NT2/D1 (cell line): ENCODE data around the gene NBEAL1.
"Not testable (repeated sequence)": the region's sequence is repeated elsewhere in the genome, so short reads cannot be mapped to it uniquely, and the experiment has no call there.

Experiments
- DNase-seq: peaks from one replicate; pipeline ENCODE4 v3.0.0-alpha.2; 2011; ENCODE audit warnings: low read depth, low spot score
- H3K27me3 ChIP-seq: 2 replicates; pipeline ENCODE4 v1.6.0; 2011; ENCODE audit warnings: mild to moderate bottlenecking; ENCODE audit not compliant: insufficient read length, insufficient read depth
- H3K36me3 ChIP-seq: 2 replicates; pipeline ENCODE4 v1.6.1; 2011; ENCODE audit warnings: mild to moderate bottlenecking, low read length, mixed read lengths; ENCODE audit not compliant: insufficient read depth, insufficient read length
- H3K4me1 ChIP-seq: 2 replicates; pipeline ENCODE4 v1.5.1; 2011; ENCODE audit not compliant: insufficient read depth, insufficient read length
- H3K4me3 ChIP-seq: 2 replicates; pipeline ENCODE4 v1.5.1; 2011; ENCODE audit warnings: low read depth; ENCODE audit not compliant: insufficient read length
- H3K9ac ChIP-seq: 2 replicates; pipeline ENCODE4 v1.6.0; 2011; ENCODE audit warnings: low read depth; ENCODE audit not compliant: insufficient read length
- H3K9me3 ChIP-seq: 2 replicates; pipeline ENCODE4 v1.5.1; 2011; ENCODE audit warnings: mild to moderate bottlenecking, low read length; ENCODE audit not compliant: insufficient read depth
- SUZ12 ChIP-seq: IDR thresholded peaks from 2 replicates; pipeline ENCODE4 v1.6.1; 2011; ENCODE audit not compliant: insufficient read length, insufficient read depth; ENCODE audit errors: extremely low read depth
- YY1 ChIP-seq: IDR thresholded peaks from 2 replicates; pipeline ENCODE4 v1.6.1; 2011; ENCODE audit not compliant: insufficient read length, insufficient read depth
- ZNF274 ChIP-seq: IDR thresholded peaks from 2 replicates; pipeline ENCODE4 v1.6.1; 2011; ENCODE audit warnings: mild to moderate bottlenecking, low read depth, low read length

Gene NBEAL1

DNA sequence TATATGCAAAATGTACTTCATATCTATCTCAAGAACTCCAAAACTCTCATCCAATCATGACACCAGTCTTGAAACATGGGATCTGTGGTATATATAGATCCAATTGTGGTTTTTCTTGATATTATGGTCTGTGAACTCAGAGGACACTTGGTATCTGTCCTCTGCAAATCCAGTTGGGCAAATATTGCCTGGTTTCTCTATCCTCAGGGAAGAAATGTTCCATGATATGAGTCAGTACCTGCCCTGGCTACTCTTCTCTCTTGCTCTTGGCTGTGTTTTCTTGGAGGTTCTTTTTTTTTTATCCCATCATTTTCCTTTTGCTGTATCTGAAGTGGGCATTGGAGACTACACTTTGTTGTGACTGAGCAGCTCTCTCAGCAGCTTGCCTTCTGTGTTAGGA lies 10.9 kb downstream of the NBEAL1 start:
- TF ChIP-seq YY1 (no peak), ZNF274 (no peak), SUZ12 (no peak)
- Histone ChIP-seq H3K4me1 (no peaks in the 10 kb centered on the region), H3K27me3 (no peaks in the 10 kb centered on the region), H3K4me3 (no peak overlapping the region), H3K9me3 (no peaks in the 10 kb centered on the region), H3K36me3 (peaks cover under 1% of the 10 kb centered on the region), H3K9ac (no peak overlapping the region)
- DNase-seq, result no peak

DNA sequence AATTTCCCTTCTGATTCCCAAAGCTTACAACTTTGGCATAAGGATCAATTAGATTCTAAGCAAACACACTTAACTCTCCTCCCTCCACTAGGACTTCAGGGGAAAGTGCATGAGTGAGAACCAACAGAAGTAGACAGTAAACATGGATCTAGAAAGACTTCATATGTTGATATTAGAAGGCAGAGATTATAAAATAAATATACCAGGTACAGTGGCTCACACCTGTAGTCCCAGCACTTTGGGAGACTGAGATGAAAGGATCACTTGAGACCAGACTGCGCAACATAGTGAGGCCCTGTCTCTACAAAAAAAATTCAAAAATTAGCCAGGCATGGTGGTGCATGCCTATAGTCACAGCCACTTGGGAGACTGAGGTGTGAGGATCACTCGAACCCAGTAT lies 15.9 kb downstream of the NBEAL1 start:
- Histone ChIP-seq H3K4me1 (no peaks in the 10 kb centered on the region), H3K36me3 (peaks cover 2% of the 10 kb centered on the region), H3K9me3 (no peaks in the 10 kb centered on the region), H3K27me3 (no peaks in the 10 kb centered on the region), H3K9ac (no peak overlapping the region), H3K4me3 (no peak overlapping the region)
- no peak for DNase-seq
- no peak for TF ChIP-seq SUZ12
- TF ChIP-seq YY1, result no peak
- TF ChIP-seq ZNF274, result no peak

DNA sequence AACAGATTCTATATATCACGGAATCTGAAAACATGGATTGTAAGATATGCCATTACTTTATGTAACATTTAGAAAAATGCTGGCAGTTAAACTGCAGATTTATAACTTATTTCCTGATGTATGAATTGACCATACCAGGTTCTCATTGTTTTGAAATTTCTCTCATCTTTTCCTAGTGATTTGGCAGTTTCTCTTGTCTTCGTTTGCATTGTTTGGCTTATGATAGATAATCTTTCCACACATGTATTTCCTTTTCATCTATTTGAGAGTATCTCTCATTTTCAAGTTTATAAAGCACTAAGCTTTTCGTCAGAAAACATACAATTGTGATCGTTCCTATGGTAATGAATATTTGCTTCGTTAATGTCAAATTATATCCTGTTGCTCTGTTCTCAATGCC lies 16.3 kb downstream of the NBEAL1 start:
- H3K4me3 ChIP-seq, result no peak overlapping the region
- no peaks in the 10 kb centered on the region for H3K27me3 ChIP-seq
- TF ChIP-seq ZNF274, result no peak
- no peak for TF ChIP-seq YY1
- no peaks in the 10 kb centered on the region for H3K9me3 ChIP-seq
- no peaks in the 10 kb centered on the region for H3K4me1 ChIP-seq
- H3K9ac ChIP-seq, result no peak overlapping the region
- DNase-seq, result no peak
- H3K36me3 ChIP-seq, result peaks cover 2% of the 10 kb centered on the region

DNA sequence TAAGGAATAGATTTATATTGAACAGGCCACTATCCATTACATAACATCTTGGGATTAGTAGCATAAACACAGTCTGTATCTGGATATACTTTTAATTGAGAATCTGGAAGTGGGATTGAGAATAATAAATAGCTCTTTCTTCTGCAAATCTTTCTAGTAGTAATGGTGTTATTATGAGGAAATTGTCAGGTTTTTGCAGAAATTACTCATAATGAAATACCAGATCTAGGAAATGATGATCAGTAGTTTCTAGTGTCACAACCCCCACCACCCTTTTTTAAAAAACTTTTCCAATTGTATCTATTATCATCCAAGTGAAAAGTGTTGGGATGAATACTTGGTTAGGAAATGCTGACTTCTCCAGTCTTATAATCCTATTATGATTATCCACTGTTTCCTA lies 18.7 kb downstream of the NBEAL1 start:
- TF ChIP-seq YY1, result no peak
- TF ChIP-seq SUZ12, result no peak
- TF ChIP-seq ZNF274, result no peak
- no peaks in the 10 kb centered on the region for H3K27me3 ChIP-seq
- H3K9ac ChIP-seq, result no peak overlapping the region
- H3K9me3 ChIP-seq, result no peaks in the 10 kb centered on the region
- DNase-seq, result no peak
- peaks cover 2% of the 10 kb centered on the region for H3K36me3 ChIP-seq
- no peak overlapping the region for H3K4me3 ChIP-seq
- H3K4me1 ChIP-seq, result no peaks in the 10 kb centered on the region

DNA sequence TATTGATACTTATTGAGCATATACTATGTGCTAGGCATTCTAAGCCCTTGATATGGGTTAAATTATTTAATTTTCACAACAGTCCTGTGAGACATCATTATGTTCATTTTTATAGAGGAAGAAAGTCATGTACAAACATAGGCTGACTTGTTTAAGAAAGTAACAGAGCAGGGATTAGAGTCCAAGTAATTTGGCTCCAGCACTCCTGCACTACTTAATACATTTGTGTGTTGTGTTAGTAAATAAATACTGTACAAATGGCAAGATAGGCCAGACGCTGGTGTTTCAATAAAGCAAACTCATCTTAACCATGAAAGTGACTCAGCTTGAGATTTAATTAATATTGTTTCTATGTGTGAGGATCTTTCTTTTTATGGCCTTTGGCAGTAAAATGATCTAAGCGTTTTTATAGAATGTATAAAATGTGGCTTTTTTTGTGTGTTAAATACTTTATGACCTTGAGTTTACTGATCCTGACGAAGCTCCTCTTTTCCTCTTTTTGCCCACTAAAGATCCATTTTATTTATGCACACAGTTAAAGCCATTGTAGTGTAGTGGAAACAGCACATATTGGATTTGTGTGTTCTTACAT lies 21.3 kb downstream of the NBEAL1 start:
- no peaks in the 10 kb centered on the region for H3K9me3 ChIP-seq
- no peak overlapping the region for H3K4me3 ChIP-seq
- peaks cover 4% of the 10 kb centered on the region for H3K36me3 ChIP-seq
- H3K27me3 ChIP-seq, result no peaks in the 10 kb centered on the region
- H3K9ac ChIP-seq, result no peak overlapping the region
- H3K4me1 ChIP-seq, result no peaks in the 10 kb centered on the region
- DNase-seq, result no peak
- no peak for TF ChIP-seq SUZ12
- no peak for TF ChIP-seq YY1
- TF ChIP-seq ZNF274, result no peak

DNA sequence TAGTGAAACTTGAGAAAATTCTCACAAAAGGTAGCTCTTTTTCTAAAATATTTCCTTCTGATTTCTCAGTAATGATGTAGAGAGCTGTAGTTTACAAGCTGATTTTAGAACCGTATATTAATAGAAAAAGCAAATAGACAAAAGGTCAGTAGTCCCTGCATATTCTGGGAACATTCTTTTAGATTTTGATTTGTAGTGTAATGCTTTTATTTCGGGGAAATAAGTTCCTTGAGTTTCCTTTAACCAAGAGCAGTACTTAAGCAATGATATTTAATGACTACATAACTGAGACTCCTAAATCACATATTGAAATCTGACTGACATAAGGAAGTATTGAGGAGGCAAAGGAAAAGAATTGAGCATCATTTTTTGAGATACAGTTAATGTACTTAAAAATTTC lies 22.4 kb downstream of the NBEAL1 start:
- no peak for DNase-seq
- H3K27me3 ChIP-seq, result no peaks in the 10 kb centered on the region
- H3K4me1 ChIP-seq, result no peaks in the 10 kb centered on the region
- peaks cover 8% of the 10 kb centered on the region for H3K36me3 ChIP-seq
- H3K9ac ChIP-seq, result no peak overlapping the region
- no peak overlapping the region for H3K4me3 ChIP-seq
- H3K9me3 ChIP-seq, result no peaks in the 10 kb centered on the region
- TF ChIP-seq SUZ12 (no peak), ZNF274 (no peak), YY1 (no peak)

DNA sequence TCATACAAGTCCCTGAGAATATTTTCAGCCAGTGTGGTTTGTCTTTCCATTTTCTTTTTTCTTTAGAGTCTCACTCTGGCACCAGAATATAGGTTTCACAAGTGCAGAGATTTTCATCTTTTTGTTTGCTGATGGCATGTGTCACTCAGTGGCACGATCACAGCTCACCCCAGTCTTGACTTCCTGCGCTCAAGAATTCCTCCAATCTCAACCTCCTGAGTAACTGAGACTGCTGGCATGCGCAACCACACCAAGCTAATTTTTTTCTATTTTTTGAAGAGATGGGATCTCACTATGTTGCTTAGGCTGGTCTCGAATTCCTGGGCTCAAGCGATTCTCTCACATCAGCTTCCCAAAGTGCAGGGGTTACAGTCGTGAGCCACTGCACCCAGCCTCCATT lies 23.9 kb downstream of the NBEAL1 start:
- H3K9ac ChIP-seq, result no peak overlapping the region
- no peaks in the 10 kb centered on the region for H3K9me3 ChIP-seq
- H3K27me3 ChIP-seq, result no peaks in the 10 kb centered on the region
- no peak for DNase-seq
- H3K4me3 ChIP-seq, result no peak overlapping the region
- no peaks in the 10 kb centered on the region for H3K4me1 ChIP-seq
- H3K36me3 ChIP-seq, result peaks cover 18% of the 10 kb centered on the region
- TF ChIP-seq ZNF274 (no peak), SUZ12 (no peak), YY1 (no peak)

DNA sequence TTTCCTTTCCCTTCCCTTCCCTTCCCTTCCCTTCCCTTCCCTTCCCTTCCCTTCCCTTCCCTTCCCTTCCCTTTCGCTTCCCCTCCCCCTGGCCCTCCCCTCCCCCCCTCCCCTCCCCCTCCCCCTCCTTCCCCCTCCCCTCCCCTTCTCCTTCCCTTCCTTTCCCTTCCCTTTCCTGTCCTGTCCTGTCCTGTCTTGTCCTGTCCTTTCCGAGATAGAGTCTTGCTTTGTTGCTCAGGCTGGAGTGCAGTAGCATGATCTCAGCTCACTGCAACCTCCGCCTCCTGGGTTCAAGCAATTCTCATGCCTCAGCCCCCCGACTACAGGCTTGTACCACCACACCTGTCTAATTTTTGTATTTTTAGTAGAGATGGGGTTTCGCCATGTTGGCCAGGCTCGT lies 24.5 kb downstream of the NBEAL1 start:
- not testable (repeated sequence) for H3K27me3 ChIP-seq, H3K4me3 ChIP-seq, DNase-seq, H3K4me1 ChIP-seq, H3K9me3 ChIP-seq, H3K9ac ChIP-seq
- H3K36me3 ChIP-seq, result peaks cover 19% of the 10 kb centered on the region
